Panc1 (cell line): Measurements from ENCODE around the gene SGCG. TPM values are rescaled to one million over a fixed set of nuclear protein-coding genes. Genes with fewer than 3 reads are reported as not detected.

Experiments
- ATAC-seq: fragments of 200-7000 bp; cut with Tn5 transposase; 2 replicates; pipeline ENCODE4 v1.9.1; 2020; ENCODE audit warnings: mild to moderate bottlenecking, moderate library complexity
- BruUV-seq: library from RNA; stranded (reverse); fragments of 400-500 nt; replicated peaks from 2 replicates; lab custom pipeline; 2021; lab: Mats Ljungman, UMichigan
- CTCF ChIA-PET: fragments of 300-600 bp; sonication (Branson Sonifier 250); formaldehyde crosslinking; loops from one replicate; lab custom pipeline; 2022; ENCODE audit warnings: antibody characterized with exemption; lab: Charles Lee
- POLR2A ChIA-PET: fragments of 300-600 bp; sonication (Branson Sonifier 250); formaldehyde crosslinking; loops from one replicate; lab custom pipeline; 2022; ENCODE audit warnings: antibody characterized with exemption; lab: Charles Lee
- DNase-seq: peaks from one replicate; pipeline ENCODE4 v3.0.0-alpha.2; 2010; ENCODE audit warnings: low read depth, low spot score
- H3K27ac ChIP-seq: 2 replicates; pipeline ENCODE4 v1.5.1; 2011; ENCODE audit warnings: mild to moderate bottlenecking, low read length, inconsistent platforms
- H3K27me3 ChIP-seq: fragments of 200-500 bp; sonication (Bioruptor generic); 2 replicates; pipeline ENCODE4 v1.6.0; 2014; ENCODE audit warnings: low read length, inconsistent platforms; ENCODE audit not compliant: control insufficient read depth, insufficient read depth
- H3K36me3 ChIP-seq: fragments of 200-500 bp; sonication (Bioruptor generic); 2 replicates; pipeline ENCODE4 v1.5.1; 2014; ENCODE audit warnings: inconsistent platforms, mild to moderate bottlenecking, low read length, moderate library complexity; ENCODE audit not compliant: control insufficient read depth, insufficient read depth
- H3K4me1 ChIP-seq: 2 replicates; pipeline ENCODE4 v1.5.1; 2011; ENCODE audit warnings: inconsistent platforms, mild to moderate bottlenecking, low read length, moderate library complexity; ENCODE audit not compliant: control insufficient read depth, insufficient read depth
- H3K4me3 ChIP-seq, 2 experiments: 2 replicates each; pipeline ENCODE4 v1.5.1; 2011 to 2012; ENCODE audit warnings: low read depth in 2 of 2, low read length in 2 of 2, mild to moderate bottlenecking in 2 of 2, inconsistent platforms in 1 of 2, moderate library complexity in 1 of 2
- H3K9me3 ChIP-seq: fragments of 200-500 bp; sonication (Bioruptor generic); 2 replicates; pipeline ENCODE4 v1.5.1; 2014; ENCODE audit warnings: low read depth, mild to moderate bottlenecking, inconsistent platforms, low read length, moderate library complexity; ENCODE audit not compliant: control insufficient read depth, insufficient read depth
- POLR2AphosphoS5 ChIP-seq: IDR thresholded peaks from 2 replicates; pipeline ENCODE4 v1.6.1; 2012; ENCODE audit warnings: mild to moderate bottlenecking, low read depth, low read length, moderate library complexity
- SIN3A ChIP-seq: IDR thresholded peaks from 2 replicates; pipeline ENCODE4 v1.6.1; 2012; ENCODE audit warnings: low read depth, mild to moderate bottlenecking, low read length, moderate library complexity, borderline replicate concordance; ENCODE audit not compliant: insufficient read depth
- TCF7L2 ChIP-seq: IDR thresholded peaks from 2 replicates; pipeline ENCODE4 v1.6.1; 2011; ENCODE audit warnings: mild to moderate bottlenecking, low read depth, low read length, inconsistent platforms
- in situ Hi-C: cut with HindIII; loops from 2 replicates; pipeline ENCODE4 v1.10.0; 2016; ENCODE audit warnings: low sequenced_read_pairs, low pct_unique_long_range_greater_than_20kb
- intact Hi-C: fragments of 100-400 bp; cut with micrococcal nuclease; formaldehyde crosslinking; loops from one replicate; pipeline ENCODE4 v1.10.0; 2022; ENCODE audit not compliant: unreplicated experiment
- total RNA-seq: library from RNA; stranded (reverse); gene quantifications from one replicate; pipeline ENCODE4 v1.2.1, GENCODE V29; 2021; ENCODE audit not compliant: unreplicated experiment
- TF ChIP-seq, protein P1 (sequence below): fragments of 450-650 bp; IDR thresholded peaks from 2 replicates; pipeline ENCODE4 v1.5.1; 2017; ENCODE audit warnings: mild to moderate bottlenecking
- TF ChIP-seq, protein P2 (sequence below), 2 experiments: IDR thresholded peaks; 2 replicates each; pipeline ENCODE4 v1.6.1; 2011 to 2012; ENCODE audit warnings: low read depth in 2 of 2, control low read depth in 1 of 2, low read length in 1 of 2, mild to moderate bottlenecking in 1 of 2, moderate library complexity in 1 of 2; ENCODE audit not compliant: insufficient read depth in 1 of 2

Gene SGCG
- total RNA-seq, 1 experiment from 2014 or later = not detected

- intact Hi-C loops (no loop called here), in situ Hi-C loops (no loop called here)
- ChIA-PET POLR2A (no interaction called here), CTCF (no interaction called here)
- Histone ChIP-seq H3K27ac (no peak overlapping the region), H3K4me1 (no peaks in the 10 kb centered on the region), H3K9me3 (no peaks in the 10 kb centered on the region), H3K27me3 (no peaks in the 10 kb centered on the region), H3K4me3 (no peak overlapping the region), H3K36me3 (no peaks in the 10 kb centered on the region)
- DNase-seq = no peak
- no peak for ATAC-seq
- BruUV-seq = no TSS peak
- TF ChIP-seq, protein P1, sequence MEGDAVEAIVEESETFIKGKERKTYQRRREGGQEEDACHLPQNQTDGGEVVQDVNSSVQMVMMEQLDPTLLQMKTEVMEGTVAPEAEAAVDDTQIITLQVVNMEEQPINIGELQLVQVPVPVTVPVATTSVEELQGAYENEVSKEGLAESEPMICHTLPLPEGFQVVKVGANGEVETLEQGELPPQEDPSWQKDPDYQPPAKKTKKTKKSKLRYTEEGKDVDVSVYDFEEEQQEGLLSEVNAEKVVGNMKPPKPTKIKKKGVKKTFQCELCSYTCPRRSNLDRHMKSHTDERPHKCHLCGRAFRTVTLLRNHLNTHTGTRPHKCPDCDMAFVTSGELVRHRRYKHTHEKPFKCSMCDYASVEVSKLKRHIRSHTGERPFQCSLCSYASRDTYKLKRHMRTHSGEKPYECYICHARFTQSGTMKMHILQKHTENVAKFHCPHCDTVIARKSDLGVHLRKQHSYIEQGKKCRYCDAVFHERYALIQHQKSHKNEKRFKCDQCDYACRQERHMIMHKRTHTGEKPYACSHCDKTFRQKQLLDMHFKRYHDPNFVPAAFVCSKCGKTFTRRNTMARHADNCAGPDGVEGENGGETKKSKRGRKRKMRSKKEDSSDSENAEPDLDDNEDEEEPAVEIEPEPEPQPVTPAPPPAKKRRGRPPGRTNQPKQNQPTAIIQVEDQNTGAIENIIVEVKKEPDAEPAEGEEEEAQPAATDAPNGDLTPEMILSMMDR = no peak
- TF ChIP-seq TCF7L2 = no peak
- TF ChIP-seq POLR2AphosphoS5 = no peak
- TF ChIP-seq, protein P2, sequence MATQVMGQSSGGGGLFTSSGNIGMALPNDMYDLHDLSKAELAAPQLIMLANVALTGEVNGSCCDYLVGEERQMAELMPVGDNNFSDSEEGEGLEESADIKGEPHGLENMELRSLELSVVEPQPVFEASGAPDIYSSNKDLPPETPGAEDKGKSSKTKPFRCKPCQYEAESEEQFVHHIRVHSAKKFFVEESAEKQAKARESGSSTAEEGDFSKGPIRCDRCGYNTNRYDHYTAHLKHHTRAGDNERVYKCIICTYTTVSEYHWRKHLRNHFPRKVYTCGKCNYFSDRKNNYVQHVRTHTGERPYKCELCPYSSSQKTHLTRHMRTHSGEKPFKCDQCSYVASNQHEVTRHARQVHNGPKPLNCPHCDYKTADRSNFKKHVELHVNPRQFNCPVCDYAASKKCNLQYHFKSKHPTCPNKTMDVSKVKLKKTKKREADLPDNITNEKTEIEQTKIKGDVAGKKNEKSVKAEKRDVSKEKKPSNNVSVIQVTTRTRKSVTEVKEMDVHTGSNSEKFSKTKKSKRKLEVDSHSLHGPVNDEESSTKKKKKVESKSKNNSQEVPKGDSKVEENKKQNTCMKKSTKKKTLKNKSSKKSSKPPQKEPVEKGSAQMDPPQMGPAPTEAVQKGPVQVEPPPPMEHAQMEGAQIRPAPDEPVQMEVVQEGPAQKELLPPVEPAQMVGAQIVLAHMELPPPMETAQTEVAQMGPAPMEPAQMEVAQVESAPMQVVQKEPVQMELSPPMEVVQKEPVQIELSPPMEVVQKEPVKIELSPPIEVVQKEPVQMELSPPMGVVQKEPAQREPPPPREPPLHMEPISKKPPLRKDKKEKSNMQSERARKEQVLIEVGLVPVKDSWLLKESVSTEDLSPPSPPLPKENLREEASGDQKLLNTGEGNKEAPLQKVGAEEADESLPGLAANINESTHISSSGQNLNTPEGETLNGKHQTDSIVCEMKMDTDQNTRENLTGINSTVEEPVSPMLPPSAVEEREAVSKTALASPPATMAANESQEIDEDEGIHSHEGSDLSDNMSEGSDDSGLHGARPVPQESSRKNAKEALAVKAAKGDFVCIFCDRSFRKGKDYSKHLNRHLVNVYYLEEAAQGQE (IDR thresholded peaks at IDR 0.05; ENCODE audit: insufficient read depth in 1 of 2, low read depth in 2 of 2, low read length in 1 of 2) = no peak
- TF ChIP-seq SIN3A = no peak
These were observed 20.8 kb upstream of the SGCG start for GRCh38 chr13:23159760-23160637.

- no peak overlapping the region for H3K27ac ChIP-seq
- ChIA-PET POLR2A (no interaction called here), CTCF (no interaction called here)
- no peaks in the 10 kb centered on the region for H3K36me3 ChIP-seq
- H3K9me3 ChIP-seq = no peaks in the 10 kb centered on the region
- ATAC-seq = no peak
- intact Hi-C loops (no loop called here), in situ Hi-C loops (no loop called here)
- TF ChIP-seq, protein P1 = no peak
- TF ChIP-seq TCF7L2 (no peak), POLR2AphosphoS5 (no peak), SIN3A (no peak)
- TF ChIP-seq, protein P2 (IDR thresholded peaks at IDR 0.05; ENCODE audit: insufficient read depth in 1 of 2, low read depth in 2 of 2, low read length in 1 of 2) = no peak
- no peaks in the 10 kb centered on the region for H3K27me3 ChIP-seq
- no peaks in the 10 kb centered on the region for H3K4me1 ChIP-seq
- DNase-seq = no peak
- no peak overlapping the region for H3K4me3 ChIP-seq
- BruUV-seq = no TSS peak
These were observed 19.9 kb upstream of the SGCG start for GRCh38 chr13:23160638-23161480.
